NCI-H1930 (cell line): ENCODE data around the gene PRIM1.
"Not testable (repeated sequence)": the region's sequence is repeated elsewhere in the genome, so short reads cannot be mapped to it uniquely, and the experiment has no call there.

Experiments used
- DNase-seq, 2 experiments: peaks; one replicate each; lab custom pipeline; 2025; lab: John Stamatoyannopoulos, UW

PRIM1 gene

DNA sequence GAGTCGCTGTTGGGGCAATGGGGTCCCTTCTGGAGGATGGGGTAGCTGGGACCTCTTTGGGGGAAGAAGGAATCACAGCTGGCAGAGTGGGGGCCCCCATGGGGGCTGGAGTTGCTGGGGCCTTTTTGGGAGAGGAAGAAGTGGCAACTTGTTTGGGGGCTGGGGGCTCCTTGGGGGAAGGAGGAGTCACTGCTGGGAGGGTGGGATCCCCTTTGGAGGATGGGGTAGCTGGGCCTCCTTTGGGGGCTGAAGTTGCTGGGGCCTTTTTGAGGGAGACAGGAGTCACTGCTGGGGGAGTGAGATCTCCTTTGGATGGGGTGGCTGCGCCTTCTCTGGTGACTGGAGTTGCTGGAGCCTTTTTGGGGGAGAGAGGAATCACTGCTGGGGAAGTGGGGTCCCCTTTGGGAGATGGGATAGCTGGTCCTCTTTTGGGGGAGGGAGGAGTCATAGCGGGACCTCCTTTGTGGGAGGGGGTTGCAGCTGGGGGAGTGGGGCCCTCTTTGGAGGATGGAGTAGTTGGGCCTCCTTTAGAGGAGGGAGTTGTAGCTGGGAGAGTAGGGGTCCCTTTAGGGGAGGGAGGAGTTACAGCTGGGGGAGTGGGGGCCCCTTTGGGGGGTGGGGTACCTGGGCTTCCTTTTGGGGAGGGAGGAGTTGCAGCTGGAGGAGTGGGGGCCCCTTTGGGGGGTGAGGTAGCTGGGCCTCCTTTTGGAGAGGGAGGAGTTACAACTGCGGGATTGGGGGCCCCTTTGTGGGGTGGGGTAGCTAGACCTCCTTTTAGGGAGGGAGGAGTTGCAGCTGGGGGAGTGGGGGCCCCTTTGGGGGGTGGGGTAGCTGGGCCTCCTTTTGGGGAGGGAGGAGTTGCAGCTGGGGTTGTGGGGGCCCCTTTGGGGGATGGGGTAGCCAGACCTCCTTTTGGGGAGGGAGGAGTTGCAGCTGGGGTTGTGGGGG, 34.9 kb downstream of the PRIM1 start:
- DNase-seq, result no peak

DNA sequence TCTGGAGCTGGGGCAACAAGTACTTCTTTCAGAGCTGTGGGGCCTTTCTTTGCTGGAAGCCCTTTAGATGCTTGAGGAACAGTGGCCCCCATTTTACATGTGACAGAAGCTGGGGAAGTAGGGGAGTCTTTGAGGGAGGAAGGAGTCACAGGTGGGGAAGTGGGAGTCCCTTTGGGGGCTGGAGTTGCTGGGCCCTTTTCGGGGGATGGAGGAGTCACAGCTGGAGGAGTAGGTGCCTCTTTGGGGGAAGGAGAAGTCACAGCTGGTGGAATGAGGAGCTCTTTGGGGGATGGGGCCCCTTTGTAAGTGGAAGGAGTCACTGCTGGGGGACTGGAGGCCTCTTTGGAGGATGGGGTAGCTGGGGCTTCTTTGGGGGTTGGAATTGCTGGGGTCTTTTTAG, 35.7 kb downstream of the PRIM1 start:
- DNase-seq, result no peak

DNA sequence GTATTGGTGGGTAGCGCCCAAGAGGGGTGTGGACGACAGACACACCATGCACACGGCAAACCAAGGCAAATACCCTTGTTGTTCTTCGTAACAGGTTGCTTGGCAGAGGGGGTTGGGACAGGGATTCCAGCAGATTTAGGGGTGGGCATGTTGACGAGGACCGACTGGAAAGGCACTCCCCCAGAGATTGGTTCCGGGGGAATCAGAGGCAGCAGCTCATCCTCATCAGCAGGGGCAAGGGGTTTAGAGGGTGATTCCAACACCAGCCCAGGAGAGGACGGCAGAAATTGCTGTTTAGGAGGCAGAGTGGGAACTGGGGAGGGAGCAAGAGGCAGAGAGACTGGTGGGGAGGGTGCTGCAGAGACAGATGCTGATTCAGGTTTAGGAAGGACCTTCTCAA, 36.3 kb downstream of the PRIM1 start:
- DNase-seq, result no peak

DNA sequence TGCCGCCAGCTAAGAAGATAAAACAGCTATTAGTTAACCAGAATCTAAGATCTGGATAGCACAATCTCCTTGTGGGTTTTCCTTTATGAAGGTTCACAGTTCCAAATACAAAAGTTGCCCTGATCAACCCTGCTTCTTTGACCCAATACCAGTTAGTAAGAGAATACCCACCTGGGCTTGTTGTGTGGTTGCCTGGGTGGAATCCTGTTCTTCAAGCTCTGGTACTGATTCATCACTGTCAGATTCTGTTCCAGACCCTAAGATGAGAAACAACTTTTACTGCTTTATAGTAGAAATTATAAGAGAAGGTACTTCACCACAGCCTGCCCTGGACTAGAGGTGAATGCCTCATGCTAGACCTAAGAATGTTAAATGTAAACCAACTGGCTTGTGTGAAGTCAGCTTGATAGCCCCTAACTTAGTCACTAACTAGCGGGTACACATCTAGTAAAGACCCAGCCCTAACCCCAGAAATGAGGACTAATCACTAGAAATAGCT, 37.6 kb downstream of the PRIM1 start:
- no peak for DNase-seq

DNA sequence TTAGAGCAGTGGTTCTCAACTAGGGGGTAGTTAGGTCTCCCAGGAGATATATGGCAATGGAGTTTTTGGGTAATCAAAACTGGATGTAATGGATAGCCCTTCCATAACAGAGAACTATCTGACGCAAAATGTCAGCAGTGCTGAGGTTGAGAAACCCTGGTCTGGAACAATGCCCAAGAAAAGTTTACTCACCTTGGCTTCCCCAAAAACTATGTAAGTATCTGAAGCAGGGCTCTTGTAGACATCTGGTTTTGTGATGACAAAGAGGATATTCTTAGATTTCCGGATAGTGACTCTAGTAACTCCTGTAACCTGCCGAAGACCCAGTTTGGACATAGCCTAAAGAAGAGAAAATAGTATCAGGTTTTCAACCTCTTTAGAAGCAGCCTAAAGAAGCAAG, 38.8 kb downstream of the PRIM1 start:
- DNase-seq, result no peak

DNA sequence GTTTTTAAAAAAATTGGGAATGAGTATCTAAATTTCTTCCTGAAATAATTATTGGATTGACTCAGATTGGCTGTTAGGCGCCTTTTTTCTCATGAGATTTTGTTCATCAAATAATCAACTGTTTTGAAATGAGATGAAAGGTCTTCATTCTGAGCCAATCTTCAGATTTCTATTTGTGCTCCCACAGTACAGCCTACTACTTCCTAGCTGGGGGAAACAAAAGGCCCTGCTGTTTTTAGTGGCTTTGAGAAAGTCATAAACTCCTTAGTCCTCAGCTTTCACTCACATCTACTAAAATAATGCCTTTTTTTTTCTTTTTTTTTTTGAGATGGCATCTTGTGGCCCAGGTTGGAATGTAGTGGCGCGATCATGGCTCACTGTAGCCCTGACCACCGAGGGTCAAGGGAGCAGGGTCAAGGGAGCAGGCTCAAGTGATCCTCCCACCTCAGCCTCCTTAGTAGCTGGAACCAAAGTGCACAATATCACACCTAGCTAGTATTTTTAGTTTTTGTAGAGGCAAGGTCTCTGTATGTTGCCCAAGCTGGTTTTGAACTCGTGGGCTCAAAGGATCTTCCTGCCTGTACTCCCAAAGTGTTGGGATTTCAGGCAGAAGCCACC, 42.3 kb downstream of the PRIM1 start:
- DNase-seq, result no peak

DNA sequence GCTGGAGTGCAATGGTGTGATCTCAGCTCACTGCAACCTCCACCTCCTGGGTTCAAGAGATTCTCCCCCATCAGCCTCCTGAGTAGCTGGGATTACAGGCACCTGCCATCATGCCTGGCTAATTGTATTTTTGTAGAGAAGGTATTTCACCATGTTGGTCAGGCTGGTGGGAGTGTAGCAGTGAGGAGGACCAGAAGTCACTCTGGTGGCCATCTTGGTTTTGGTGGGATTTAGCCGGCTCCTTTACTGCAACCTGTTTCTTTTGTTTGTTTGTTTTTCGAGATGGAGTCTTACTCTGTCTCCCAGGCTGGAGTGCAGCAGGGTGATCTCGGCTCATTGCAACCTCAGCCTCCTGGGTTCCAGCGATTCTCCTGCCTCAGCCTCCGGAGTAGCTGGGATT, 47.6 kb downstream of the PRIM1 start:
- DNase-seq, result not testable (repeated sequence)

DNA sequence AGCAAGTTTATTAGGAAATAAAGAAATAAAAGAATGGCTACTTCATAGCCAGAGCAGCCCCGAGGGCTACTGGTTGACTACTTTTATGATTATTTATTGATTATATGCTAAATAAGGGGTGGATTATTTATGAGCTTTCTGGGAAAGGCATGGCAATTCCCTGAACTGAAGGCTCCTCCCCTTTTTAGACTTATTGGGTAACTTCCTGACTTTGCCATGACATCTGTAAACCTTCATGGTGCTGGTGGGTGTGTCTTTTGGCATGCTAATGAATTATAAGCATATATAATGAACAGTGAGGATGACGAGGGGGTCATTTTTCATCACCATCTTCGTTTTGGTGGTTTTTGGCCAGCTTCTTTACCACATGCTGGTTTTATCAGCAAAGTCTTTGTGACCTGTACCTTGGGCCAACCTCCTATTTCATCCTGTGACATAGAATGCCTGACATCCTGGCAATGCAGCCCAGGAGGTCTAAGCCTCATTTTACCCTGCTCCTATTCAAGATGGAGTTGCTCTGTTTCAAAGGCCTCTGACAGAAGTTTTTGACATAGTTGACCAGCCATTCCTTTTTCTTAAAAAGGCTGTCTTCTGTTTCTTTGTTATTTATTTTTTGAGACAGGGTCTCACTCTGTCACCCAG, 53.0 kb downstream of the PRIM1 start:
- DNase-seq, result no peak

DNA sequence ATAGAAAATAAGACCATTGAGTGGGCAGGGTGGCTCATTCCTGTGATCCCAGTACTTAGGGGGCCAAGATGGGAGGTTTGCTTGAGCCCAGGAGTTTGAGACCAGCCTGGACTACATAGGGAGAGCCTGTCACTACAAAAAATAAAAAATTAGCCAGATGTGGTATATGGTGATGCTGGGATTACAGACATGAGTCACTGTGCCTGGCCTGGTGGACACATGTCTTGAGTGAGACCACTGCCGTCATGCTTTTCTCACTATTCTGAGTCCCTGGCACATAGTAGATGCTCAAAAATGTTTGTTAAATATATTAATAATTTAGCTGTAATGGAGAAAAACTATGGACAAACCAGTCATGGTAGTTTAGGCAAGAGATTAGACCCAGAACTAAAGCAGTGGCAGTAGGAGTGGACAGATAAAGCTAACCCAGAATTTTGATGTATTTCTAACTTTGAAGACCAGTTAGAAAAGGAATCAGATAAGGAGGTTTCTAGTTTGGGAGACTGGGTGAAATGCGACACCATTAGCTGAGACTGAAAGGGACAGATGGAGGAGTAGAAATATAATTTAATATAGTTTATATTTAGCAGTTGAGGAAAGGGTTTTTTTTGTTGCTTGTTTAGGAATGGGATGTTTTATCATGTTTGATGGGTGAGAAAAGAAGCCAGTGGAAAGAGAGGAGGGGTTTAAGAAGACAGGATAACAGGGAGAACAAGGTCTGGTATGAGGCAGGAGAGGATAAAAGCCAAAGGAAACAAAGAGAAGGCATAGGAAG, 56.6 kb downstream of the PRIM1 start:
- DNase-seq, result no peak

DNA sequence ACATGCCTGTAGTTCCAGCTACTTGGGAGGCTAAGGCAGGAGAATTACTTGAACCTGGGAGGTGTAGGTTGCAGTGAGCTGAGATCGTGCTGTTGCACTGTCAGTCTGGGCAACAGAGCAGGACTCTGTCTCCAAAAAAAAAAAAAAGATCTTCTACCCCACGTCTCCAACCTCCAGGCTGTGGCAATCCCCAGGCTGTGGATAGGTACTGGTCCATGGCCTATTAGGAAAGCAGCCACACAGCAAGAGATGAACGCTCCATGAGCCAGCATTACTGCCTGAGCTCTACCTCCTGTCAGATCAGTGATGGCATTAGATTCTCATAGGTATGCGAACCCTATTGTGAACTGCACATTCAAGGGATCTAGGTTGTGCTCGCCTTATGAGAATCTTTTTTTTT, 58.0 kb downstream of the PRIM1 start:
- no peak for DNase-seq

DNA sequence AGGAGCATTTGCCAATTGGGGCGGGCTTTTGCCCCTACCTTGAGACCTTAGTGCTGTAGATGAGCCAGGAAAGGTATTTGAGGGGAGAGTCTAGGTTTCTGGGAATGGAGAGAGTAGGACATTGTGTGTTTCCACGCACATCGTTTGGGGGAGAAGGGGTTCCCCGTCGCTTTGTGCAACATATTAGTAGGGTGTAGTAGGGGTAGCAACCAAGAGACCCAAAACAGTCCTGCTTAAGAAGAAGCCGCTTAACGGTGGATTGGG, 63.3 kb downstream of the PRIM1 start:
- no peak for DNase-seq

DNA sequence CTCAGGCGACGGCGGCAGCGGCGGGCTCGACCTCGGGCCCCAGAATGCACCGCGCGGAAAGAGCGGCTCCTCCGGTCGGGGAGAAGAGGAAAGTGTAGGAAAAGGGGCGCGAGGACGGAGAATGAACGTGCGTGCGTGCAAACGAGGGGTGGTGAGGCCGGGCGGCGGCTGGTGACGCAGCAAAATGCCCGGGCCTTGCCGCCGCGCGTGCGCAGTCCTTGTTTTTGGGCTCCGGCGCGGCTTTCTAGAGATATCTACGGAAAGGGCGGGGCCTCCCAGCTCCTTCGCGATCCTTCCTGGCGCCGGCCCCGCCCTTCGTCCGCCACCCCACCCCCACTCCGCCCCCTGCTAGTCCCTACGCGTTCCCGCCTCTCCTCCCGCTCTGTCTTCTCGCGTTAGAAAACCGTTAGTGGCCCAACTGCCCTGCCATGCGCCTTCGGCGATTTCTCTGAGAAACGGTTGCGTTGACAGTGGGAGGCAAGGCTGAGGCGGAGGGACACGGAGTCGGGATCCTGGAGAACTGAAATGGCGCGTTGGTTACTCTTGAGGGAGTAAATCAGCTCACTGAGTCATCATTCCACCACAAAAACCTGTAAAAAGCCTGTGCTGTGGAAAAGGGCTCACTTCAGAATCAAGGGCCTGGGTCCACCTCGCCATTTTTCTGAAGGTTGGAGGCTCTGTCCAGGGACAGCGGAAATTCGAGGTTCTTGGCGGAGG, 63.8 kb downstream of the PRIM1 start, which contains the start of gene PTGES3:
Gene PTGES3 (minus strand): TSS at position 156 of the 717 bp plus-strand sequence. CDS start 285 bp downstream, outside the sequence.
- DNase-seq, result peak; percentile 94 to 97

DNA sequence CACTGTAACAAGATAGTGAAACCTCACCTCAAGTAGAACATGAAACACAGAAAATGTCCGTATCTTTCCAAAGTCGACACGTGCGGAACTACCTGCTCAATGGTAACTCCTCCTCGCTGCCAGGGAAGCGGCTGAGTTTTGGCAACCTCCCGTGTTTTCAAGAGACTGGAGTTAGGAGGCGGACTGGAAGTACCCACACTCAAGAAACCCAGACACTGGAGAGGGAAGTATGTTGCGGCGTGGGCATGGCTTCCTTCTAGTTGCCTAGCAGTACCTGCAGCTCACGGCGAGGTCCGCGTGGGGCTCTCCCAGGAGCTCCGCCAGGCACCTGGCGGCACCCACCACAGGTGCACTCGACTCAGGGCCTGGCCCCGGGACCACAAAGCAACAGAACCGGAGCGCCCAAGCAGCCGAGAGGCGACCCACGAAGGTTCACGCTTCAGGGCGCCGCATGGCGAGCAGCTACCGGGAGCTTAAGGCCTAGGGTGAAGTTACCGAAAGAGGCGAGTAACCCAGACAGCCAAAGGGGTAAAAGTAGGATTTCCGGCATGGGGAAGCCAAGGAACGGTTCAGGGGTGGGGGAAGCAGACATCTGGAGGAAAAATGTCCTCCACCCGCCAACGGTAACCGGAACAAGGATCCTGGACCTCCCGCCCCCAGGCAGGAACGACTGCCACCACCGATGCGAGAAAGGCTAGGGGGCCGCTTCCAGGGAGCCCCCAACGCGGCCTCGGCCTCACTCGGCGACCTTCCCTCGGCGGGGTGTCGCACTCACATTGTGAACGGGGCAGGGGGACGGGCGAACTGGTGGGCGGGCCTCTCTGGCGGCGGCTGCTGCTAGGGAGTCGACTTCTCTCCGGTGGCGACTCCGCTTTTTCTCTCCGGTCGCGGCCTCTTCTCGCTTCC, 64.6 kb downstream of the PRIM1 start:
- DNase-seq, result peak; percentile 7 to 19

DNA sequence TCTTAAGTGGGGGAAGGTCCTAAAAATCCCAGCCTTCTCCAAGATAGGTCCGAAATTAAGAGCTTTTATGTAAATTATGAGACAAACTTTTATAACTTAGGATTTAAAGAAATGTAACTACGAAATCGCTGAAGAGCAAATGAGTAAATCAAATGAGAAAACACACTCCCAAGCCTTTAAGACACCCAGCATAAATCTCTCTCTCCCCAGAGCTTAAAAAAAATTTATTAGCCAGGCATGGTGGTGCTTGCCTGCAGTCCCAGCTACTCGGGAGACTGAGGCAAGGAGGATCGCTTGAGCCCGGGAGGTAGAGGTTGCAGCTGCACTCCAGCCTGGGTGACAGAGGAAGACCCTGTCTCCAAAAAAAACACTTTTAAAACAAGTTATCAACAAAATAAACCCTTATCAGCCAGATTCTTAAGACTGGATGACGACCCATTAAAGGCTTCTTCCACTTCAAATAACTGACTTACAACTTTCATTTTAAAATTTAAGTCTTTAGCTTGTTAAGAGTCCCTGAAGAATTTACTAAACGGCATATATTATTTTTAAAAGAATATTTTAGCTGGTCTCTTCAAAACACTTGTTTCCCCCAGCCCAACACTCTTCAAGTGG, 67.3 kb downstream of the PRIM1 start:
- no peak for DNase-seq

DNA sequence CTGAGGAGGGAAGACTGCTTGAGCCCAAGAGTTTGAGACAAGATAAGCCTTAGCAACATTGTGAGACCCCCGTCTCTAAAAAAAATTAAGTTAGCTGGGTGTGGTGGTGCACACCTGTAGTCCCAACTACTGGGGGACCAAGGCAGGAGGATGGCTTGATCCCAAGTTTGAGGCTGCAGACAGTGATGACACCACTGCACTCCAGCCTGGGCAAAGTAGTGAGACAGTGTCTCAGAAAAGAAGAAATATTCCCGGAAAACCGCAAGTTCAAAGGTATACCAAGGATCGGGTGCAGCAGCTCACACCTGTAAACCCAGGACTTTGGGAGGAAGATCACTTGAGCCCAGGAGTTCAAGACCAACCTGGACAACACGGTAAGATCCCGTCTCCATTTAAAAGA, 69.8 kb downstream of the PRIM1 start:
- DNase-seq, result no peak
